Measurements from ENCODE around the gene TTC33. TPM values are rescaled to one million over a fixed set of nuclear protein-coding genes. Genes with fewer than 3 reads are reported as not detected.
A peak's percentile ranks its signal among the peaks of the same experiment; 100 is the strongest.
"Not testable (repeated sequence)": the region's sequence is repeated elsewhere in the genome, so short reads cannot be mapped to it uniquely, and the experiment has no call there.

Gene TTC33
- total RNA-seq, 1 donor from 2014 or later, result 7.6 TPM

DNA sequence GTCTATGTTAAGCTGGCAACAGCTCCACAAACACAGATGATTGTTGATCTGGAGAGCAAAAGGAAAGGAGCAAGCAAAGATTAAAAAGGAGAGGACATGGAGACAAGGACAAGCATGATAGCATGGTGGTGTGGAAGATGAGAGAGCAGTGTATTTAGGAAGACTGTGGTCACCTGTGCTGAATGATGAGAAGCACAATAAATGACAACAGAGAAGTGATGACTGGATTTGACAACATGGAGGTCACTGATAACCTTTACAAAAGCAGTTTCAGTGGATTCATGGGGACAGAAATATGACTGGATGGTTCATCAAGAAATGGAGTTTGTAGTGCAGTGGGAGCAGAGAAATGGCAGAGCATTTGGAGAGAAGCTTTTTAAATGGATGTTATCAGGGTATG, 20.2 kb downstream of the TTC33 start:
- no peak for DNase-seq (ENCODE audit: low read depth)
- TF ChIP-seq, protein P1, sequence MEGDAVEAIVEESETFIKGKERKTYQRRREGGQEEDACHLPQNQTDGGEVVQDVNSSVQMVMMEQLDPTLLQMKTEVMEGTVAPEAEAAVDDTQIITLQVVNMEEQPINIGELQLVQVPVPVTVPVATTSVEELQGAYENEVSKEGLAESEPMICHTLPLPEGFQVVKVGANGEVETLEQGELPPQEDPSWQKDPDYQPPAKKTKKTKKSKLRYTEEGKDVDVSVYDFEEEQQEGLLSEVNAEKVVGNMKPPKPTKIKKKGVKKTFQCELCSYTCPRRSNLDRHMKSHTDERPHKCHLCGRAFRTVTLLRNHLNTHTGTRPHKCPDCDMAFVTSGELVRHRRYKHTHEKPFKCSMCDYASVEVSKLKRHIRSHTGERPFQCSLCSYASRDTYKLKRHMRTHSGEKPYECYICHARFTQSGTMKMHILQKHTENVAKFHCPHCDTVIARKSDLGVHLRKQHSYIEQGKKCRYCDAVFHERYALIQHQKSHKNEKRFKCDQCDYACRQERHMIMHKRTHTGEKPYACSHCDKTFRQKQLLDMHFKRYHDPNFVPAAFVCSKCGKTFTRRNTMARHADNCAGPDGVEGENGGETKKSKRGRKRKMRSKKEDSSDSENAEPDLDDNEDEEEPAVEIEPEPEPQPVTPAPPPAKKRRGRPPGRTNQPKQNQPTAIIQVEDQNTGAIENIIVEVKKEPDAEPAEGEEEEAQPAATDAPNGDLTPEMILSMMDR (conservative IDR thresholded peaks at IDR 0.05; ENCODE audit: low read depth, low read length), result no peak
- no peak overlapping the region for H3K4me3 ChIP-seq (ENCODE audit: low read depth, low read length)

- no peak for DNase-seq (ENCODE audit: low read depth)
- TF ChIP-seq, protein P1 (conservative IDR thresholded peaks at IDR 0.05; ENCODE audit: low read depth, low read length), result no peak
These were observed 20.8 kb downstream of the TTC33 start for GRCh38 chr5:40734986-40735385.

DNA sequence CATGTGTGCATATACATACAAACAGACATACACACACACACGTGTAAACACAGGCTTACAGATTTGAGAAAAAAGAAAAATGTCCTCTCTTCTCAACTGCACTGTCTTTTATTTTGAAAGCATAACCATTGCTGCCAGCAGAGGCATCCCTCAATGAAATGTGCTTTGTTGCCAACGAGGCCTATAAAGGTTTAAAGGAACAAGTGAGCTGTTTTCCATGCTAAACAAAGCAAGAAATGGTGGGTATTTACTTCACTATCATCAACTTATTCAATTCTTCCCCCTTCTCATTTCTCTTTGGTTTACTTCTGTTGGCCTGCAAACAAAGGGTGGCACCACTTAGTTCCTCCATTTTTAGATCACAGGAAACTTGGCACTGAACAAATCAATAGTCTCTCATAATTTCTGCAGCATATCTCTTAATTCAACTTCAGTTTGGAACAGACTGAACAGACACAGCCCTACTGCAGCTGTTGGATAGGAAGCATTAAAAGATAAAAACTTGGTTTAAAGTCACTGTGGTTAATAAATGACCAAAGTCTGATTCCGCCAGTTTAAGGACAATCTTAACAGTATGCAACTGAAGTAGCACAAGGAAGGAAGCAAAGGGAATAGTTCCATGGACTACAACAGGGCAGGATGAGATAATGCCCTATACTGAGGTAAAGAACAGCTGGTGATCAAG, 21.7 kb downstream of the TTC33 start:
- H3K4me3 ChIP-seq (ENCODE audit: low read depth, low read length), result no peak overlapping the region
- TF ChIP-seq, protein P1 (conservative IDR thresholded peaks at IDR 0.05; ENCODE audit: low read depth, low read length), result no peak
- DNase-seq (ENCODE audit: low read depth), result peak; percentile 4

More at GRCh38 chr5:40734986-40735385, 20.8 kb downstream of the TTC33 start:
- no peak overlapping the region for H3K4me3 ChIP-seq (ENCODE audit: low read depth, low read length)

DNA sequence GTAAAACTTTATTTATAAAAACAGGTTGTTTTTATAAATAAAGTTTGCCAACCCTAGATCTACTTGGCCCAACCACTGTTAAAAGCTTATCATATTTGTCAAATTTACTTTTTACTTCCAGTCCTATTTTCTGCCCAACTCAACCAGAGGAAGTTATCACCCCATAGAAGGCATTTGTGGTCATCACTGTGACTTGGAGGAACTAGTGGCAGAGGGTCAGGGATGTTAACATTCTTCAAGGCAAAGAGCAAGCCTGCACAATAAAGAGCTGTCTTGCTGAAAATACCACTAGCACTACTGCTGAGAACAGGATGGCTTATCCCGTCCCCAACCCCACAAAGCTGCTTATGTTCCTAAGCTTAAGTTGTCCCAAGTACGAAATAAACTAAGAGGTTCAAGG, 22.3 kb downstream of the TTC33 start:
- H3K4me3 ChIP-seq (ENCODE audit: low read depth, low read length), result no peak overlapping the region
- TF ChIP-seq, protein P1 (conservative IDR thresholded peaks at IDR 0.05; ENCODE audit: low read depth, low read length), result no peak
- no peak for DNase-seq (ENCODE audit: low read depth)

- DNase-seq (ENCODE audit: low read depth); H3K4me3 ChIP-seq (ENCODE audit: low read depth, low read length): not testable (repeated sequence)
These were observed 33.3 kb downstream of the TTC33 start for GRCh38 chr5:40722497-40722911.

DNA sequence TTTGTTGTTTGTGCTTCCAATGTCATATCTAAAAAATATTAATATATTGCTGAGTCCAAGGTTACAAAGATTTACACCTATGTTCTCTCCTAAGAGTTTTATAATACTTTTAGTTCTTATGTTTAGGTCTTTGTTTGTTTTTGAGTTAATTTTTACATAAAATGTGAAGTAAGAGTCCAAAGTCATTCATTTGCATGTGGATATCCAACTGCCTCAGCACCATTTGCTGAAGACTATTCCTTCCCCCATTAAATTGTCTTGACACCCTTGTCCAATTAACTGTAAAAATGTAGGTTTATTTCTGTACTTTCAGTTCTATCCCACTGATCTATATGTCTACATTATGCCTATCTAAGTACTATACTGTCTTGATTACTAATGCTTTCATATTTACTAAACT, 35.7 kb downstream of the TTC33 start:
- TF ChIP-seq, protein P1 (conservative IDR thresholded peaks at IDR 0.05; ENCODE audit: low read depth, low read length), result no peak
- no peak overlapping the region for H3K4me3 ChIP-seq (ENCODE audit: low read depth, low read length)
- no peak for DNase-seq (ENCODE audit: low read depth)

DNA sequence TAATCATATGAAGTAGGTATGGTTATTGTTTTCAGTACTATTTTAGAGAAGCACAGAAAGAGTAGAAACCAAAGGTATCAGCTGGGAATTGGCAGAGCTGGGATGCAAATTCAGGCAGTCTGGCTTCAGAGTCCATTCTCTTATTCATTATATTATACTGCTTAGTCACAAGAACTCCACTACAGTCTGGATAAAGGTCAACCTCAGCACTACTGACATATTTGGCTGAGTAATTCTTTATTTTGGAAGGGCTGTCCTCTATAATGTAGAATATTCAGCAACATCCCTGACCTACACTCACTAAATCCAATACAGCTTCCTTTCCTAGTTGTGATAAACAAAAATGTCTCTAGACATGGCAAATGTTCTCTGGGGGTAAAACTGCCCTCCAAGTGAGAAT, 38.5 kb downstream of the TTC33 start:
- TF ChIP-seq, protein P1 (conservative IDR thresholded peaks at IDR 0.05; ENCODE audit: low read depth, low read length), result no peak
- no peak overlapping the region for H3K4me3 ChIP-seq (ENCODE audit: low read depth, low read length)
- DNase-seq (ENCODE audit: low read depth), result peak; percentile 16
